DMS153 treated with DMSO at 0.1 percent for 48 hours (cell line): ENCODE measurements around the gene MAN1C1.
A peak's percentile ranks its signal among the peaks of the same experiment; 100 is the strongest.

ENCODE experiments used
- DNase-seq: peaks from one replicate; lab custom pipeline; 2025; ENCODE audit not compliant: unreplicated experiment; lab: John Stamatoyannopoulos, UW

The MAN1C1 gene

DNA sequence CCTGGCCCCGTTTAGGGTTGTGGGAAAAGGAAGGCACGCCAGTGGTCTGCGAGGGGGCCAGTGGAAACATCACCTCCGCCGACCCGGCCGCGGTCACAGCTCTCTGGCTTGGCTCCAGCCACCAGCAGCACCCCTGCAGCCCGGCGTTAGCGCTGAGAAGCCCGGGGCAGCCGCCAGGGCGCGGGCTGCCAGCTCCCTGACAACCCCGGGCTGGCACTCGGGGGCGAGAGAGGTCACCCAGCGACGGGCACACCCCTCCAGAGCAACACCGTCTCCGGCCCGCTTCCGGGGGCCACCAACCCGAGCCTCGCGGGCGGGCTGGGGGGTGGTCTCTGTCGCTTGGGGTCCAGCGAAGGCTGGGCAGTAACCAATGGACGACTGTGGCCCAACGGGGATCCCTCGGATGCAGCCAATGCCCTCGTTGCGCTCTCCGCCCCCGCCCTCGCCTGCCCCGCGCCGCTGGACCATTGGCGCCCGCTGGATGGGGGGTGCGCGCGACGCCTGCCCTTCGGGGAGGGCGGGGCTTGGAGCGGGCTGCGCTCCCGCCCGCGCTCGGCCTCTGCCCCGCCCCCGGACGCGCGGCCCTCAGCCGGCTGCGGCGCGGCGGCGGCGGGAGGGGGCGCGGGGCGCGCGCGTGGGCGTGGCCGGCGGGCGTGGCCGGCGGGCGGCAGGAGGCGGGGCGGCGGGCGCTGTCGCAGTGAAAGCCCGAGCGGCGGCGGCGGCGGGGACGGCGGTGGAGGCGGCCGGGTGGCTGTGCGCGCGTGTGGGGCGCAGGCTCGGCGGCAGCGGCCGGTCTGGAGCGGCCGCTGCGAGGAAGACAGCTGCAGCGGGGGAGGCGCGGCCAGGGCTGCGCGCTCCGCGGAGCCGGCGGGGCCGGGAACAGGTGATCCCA lies at the start of gene MAN1C1:
TSS of gene MAN1C1 (plus strand) at position 697 of the 892 bp plus-strand sequence. CDS start 1,007 bp downstream, outside the sequence.
- peak; percentile 94 for DNase-seq

DNA sequence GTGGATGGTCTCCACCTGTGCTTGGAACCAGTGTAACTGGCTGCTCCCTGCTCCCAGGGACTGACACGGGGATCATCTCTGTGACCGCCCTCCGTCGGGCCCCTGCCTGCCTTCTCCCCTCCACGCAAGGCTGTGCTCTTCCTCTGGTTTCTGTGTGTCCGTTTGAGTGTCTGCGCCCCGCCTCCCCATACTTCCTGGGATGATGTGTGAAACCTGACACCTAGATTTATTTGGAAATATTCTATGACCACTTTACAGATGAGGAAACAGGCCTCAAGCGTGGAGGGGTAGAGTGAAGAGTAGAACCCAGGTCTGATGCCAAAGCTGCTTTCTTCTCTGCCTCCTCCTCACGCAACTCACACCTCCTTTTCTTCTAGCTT lies 48.9 kb upstream of the MAN1C1 start:
- DNase-seq: no peak

DNA sequence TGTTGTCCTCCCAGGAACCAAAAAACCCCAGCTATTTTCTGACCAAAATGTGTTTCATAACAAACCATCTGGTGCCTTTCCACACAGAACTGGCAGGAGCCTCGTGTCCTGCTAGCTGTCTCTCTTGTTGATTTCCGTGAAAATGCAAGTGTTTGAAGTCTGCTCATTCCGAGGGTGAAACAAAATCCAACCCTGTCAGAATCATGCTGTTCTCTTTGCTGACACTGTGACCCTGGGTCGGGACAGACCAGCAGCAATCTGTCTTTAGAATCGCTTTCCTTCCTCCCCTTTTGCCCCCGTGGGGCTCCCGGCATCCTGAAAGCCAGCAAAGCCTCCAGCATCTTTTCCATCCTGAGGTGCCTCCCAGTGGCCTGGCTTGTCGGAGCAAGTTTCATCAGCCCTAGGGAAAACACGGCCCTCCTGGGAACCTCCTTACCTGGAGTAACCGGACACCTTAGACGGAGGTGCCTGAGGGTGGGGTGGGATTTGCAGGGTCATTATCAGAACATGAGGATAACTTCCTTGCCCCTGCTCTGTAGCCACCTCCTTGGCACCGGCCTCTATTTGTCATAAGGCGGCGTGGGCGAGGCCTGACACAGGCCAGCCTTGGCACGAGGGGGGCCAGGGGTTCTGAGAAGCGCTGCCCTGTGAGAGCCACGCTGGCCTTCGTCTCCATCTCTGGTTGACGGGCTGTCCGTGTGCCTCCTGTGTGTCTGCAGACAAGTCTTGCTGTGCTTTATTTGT lies 48.3 kb upstream of the MAN1C1 start:
- peak; percentile 30 for DNase-seq

- DNase-seq: no peak
Observed at GRCh38 chr1:25568834-25569596, 47.6 kb upstream of the MAN1C1 start.

- no peak for DNase-seq
Observed at GRCh38 chr1:25569597-25570396, 46.8 kb upstream of the MAN1C1 start.

DNA sequence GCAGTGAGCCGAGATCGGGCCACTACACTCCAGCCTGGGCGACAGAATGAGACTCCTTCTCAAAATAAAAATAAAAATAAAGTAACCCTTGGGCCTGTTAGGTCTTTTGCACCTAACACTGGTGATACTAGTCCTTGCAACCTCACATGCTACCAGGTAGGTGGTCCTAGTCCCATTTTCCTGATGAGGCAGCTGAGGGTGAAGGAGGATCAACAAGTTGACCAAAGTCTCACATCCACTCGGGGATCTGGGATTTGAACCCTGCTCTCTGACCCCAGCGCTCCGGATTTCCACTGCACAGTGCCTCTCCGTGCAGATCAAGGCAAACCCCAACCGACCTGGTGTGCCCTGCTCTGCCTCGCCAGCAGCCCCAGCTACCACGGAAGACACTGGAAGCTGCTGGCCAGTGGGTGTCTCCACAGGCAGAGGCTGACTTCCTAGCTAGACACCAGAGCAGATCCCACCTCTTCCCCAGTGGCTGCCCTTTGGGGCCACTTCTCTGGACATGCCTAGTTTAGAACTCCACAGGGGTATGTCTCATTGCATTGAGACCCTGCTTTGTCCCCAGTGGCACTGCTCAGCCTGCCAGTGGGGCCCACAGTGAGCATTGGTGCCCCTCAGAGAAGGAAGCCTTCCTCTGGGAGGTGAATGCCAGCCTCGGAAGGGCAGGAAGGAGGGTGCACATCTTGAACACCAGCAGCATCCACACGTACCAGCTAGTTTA lies 45.6 kb upstream of the MAN1C1 start:
- no peak for DNase-seq

DNA sequence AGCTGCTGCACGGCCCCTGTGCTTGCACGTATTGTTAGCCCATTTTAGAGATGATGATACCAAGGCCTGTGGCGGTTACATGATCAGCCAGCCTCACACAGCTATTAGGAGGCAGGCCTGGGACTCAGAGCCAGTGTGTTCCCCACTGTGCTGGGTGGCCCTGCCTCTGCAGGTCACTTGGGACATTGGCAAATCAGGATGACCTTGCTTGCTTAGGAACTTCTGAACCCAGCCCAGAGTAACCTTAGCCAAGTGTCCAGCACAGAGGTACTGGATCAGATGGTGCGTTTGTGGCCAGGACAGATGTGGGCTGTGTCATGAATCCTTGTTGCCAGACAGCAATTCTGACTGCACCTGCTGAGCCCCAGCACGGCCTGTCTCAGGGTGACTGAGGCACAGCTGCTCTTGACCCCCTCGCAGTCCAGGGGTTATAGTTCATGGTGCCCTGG lies 45.0 kb upstream of the MAN1C1 start:
- no peak for DNase-seq

DNA sequence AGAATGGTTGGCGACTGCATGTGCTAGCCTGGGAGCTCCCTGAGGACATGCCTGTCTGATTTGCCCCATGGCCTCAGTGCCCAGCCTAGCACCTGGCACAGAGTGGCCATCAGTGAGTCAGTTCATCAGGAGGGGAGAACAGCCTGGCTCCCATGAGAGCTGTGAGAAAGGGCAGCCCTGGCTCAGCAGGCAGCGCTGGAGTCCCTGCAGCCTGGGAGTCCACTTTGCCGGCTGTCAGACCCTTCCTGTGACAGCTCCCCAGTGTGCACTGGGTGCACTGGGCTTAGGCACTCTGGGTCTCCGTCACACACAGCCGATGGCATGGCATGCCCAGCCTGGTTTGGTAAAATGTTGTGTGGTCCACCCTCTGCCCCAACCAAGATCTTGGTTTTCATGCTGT lies 44.5 kb upstream of the MAN1C1 start:
- no peak for DNase-seq

DNA sequence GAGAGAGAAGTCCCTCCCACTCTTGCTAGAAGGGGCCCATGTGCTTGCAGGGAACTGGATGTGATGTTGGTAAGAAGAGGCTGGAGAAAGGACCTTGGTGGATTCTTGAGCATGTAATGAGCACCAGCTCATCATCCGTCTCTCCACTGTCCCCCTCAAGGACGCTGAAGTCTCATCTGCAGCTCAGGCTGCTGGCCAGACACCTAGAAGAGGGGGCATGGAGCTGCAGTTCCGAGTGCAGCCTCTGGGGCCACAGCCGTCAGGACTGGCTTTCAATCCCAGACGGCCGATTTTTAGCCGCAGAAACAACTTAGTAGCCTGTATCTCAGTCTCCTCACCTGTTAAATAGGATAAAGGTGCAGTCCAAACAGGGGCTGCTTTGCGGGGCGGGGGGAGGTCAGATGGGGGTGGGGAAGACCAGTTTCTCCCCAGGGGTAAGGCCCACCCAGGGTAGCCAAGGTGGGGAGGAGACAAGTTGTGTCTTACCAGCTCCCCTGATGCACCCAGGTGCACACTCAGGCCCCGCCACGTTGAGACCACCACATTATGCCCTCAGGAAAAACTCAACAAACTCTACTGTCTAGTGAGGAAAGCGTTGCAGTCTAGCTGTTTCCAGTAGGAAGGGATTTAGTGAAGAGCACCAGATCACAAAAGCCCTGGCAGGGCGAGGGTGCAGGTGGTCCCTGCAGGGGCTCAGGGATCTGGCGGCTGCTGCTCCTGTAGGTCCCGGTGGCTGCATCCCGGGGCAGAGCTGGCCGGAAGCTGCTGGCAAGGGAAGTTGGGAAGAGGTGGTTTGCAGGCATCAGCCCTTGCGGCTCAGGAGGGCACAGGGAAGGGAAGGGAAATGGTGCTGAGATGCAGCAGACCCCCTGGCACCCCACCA lies 43.6 kb upstream of the MAN1C1 start:
- DNase-seq: peak; percentile 13

DNA sequence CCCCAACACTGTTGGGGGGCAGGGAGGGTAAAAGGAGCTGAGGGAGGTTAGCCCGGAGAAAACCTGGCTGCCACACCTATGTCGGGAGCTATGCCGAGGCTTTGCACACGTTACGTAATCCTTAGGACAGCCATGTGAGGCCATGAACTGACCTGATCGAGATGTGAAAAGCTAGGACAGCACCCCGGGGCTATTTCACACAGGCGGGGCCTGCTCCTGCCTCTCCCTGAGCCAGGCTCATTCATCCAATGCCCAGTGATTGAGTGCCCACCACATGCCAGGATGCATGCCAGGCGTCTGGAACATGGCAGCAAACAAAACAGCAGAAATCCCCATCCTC lies 43.0 kb upstream of the MAN1C1 start:
- DNase-seq: no peak

DNA sequence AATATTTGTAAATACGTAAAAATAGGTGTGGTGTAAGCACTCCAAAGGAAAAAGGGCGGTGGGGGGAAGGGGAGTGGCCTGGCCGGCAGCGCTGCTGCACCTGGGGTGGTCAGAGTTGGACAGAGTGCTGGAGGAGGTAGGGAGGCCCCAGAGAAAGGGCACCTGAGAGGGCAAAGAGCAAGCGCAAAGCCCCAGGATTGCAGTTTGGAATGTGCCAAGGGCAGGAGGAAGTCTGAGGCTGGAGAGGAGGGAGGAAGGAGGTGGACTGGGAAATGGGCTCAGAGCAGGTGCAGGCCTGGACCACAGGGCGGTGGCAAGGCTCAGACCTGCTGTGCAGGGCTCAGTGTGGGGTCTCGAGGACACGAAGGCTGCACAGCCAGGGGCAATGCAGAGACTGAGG lies 42.6 kb upstream of the MAN1C1 start:
- DNase-seq: no peak

- DNase-seq: no peak
Observed at GRCh38 chr1:25575191-25575590, 41.4 kb upstream of the MAN1C1 start.

DNA sequence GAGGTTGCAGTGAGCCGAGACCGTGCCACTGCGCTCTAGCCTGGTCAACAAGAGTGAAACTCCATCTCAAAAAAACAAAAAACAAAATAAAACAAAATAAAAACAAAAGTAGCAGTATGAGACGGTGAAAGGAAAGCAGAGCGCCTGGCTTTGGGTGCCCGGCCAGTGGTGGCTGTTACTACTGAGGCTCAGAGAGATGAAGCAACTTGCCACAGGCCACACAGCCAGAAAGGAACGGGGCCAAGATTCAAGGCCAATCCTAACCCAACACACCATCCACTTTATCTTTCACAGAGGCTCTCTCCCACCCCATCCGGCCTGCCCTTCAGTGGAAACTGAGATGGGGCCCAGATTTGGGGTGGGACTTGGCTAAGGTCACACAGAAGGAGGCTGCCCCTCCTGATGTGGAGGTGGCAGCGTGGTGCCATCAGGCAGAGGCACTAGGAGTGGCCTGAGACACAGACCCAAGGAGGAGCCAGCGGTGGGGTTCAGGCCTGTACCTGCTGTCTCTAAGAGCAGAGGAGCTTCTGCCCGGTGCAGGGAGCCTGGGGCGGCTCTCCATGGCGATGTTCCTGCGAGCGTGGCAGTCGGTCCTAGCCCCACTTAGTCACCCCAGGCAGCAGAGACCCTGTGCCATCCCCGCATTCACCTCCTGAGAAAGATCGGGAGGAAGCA lies 40.0 kb upstream of the MAN1C1 start:
- DNase-seq: no peak

GRCh38 chr1:25577134-25577920 lies 39.3 kb upstream of the MAN1C1 start:
- DNase-seq: no peak

GRCh38 chr1:25579292-25580252 lies 37.0 kb upstream of the MAN1C1 start:
- no peak for DNase-seq

DNA sequence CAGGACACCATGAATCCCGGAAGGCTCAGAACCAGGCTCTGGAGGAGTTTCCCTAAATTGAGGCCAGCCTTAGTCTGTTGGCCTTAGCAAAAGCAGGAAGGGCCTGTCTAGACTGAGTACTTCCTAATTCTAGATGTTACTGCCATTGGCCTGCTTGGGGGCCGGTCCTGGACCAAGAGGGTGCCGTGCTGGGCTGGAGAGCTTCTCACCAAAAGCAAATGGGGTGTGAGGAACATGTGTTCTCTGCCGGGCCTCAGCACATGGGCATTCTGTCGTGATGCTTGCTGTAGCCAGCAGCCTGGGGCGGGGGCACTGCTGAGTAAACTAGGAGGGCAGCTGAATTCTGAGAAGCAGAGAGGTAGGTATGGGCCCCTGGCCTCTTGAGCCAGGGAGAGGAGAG lies 35.7 kb upstream of the MAN1C1 start:
- DNase-seq: no peak

- DNase-seq: no peak
Observed at GRCh38 chr1:25581764-25582163, 34.8 kb upstream of the MAN1C1 start.
